GM18868 (cell line): ENCODE measurements around the gene SCGN.

Source experiments
- ATAC-seq: cut with Tn5 transposase; IDR thresholded peaks from one replicate; pipeline ENCODE4 v1.9.1; 2021; ENCODE audit warnings: mild to moderate bottlenecking, moderate library complexity; ENCODE audit not compliant: unreplicated experiment

Gene SCGN

GRCh38 chr6:25640446-25640845 lies 11.6 kb upstream of the SCGN start:
- no peak for ATAC-seq

GRCh38 chr6:25640891-25641290 lies 11.1 kb upstream of the SCGN start:
- ATAC-seq, result no peak

- no peak for ATAC-seq
These were observed 10.6 kb upstream of the SCGN start for GRCh38 chr6:25641377-25641776.

GRCh38 chr6:25641940-25642666 lies 9.9 kb upstream of the SCGN start:
- no peak for ATAC-seq

- no peak for ATAC-seq
These were observed 9.2 kb upstream of the SCGN start for GRCh38 chr6:25642667-25643328.

GRCh38 chr6:25645916-25646315 lies 6.1 kb upstream of the SCGN start:
- no peak for ATAC-seq

GRCh38 chr6:25649611-25650010 lies 2.4 kb upstream of the SCGN start:
- no peak for ATAC-seq

GRCh38 chr6:25655723-25656122 lies 3.7 kb downstream of the SCGN start:
- no peak for ATAC-seq

- ATAC-seq, result no peak
These were observed 7.8 kb downstream of the SCGN start for GRCh38 chr6:25659633-25660368.

- ATAC-seq, result no peak
These were observed 8.5 kb downstream of the SCGN start for GRCh38 chr6:25660512-25660911.

GRCh38 chr6:25661129-25661779 lies 9.2 kb downstream of the SCGN start:
- no peak for ATAC-seq

- no peak for ATAC-seq
These were observed 13.4 kb downstream of the SCGN start for GRCh38 chr6:25665455-25665854.

- ATAC-seq, result no peak
These were observed 17.4 kb downstream of the SCGN start for GRCh38 chr6:25669413-25669812.

- no peak for ATAC-seq
These were observed 18.2 kb downstream of the SCGN start for GRCh38 chr6:25670208-25670607.

- ATAC-seq, result no peak
These were observed 18.9 kb downstream of the SCGN start for GRCh38 chr6:25670793-25671513.

GRCh38 chr6:25671652-25672051 lies 19.6 kb downstream of the SCGN start:
- no peak for ATAC-seq

- no peak for ATAC-seq
These were observed 23.2 kb downstream of the SCGN start for GRCh38 chr6:25675167-25675566.

GRCh38 chr6:25676775-25677174 lies 24.8 kb downstream of the SCGN start:
- no peak for ATAC-seq

- no peak for ATAC-seq
These were observed 29.8 kb downstream of the SCGN start for GRCh38 chr6:25681848-25682247.

- no peak for ATAC-seq
These were observed 30.3 kb downstream of the SCGN start for GRCh38 chr6:25682324-25682723.

- ATAC-seq, result no peak
These were observed 32.5 kb downstream of the SCGN start for GRCh38 chr6:25684565-25684964.
